ENCODE data around the gene NARS2.

GRCh38 chr11:78449866-78450265 is 124.8 kb downstream of the NARS2 start:
- TF ChIP-seq CREM (IDR thresholded peaks at IDR 0.05; ENCODE audit: low read depth) (no peak), ZNF384 (IDR thresholded peaks at IDR 0.05; ENCODE audit: borderline replicate concordance, low read depth, low read length) (no peak), RAD51 (IDR thresholded peaks at IDR 0.05) (no peak), EGR1 (IDR thresholded peaks at IDR 0.05; ENCODE audit: borderline replicate concordance in 1 of 2, low read depth in 2 of 2, low read length in 2 of 2) (no peak), SUZ12 (IDR thresholded peaks at IDR 0.05; ENCODE audit: unreplicated experiment) (no peak), ATF2 (IDR thresholded peaks at IDR 0.05; ENCODE audit: low read length) (no peak), CTCF (IDR thresholded peaks at IDR 0.05 in 2 of 3, conservative IDR thresholded peaks at IDR 0.05 in 1 of 3; ENCODE audit: control insufficient read depth in 2 of 3, extremely low read depth in 1 of 3, insufficient read depth in 1 of 3, low read depth in 3 of 3, low read length in 3 of 3) (no peak)
